Esophagus (tissue), 2 donors: ENCODE data around the gene FHIP2A. TPM values are rescaled to one million over a fixed set of nuclear protein-coding genes. Genes with fewer than 3 reads are reported as not detected.
"Not testable (repeated sequence)": the region's sequence is repeated elsewhere in the genome, so short reads cannot be mapped to it uniquely, and the experiment has no call there.

Experiments
- H3K27ac ChIP-seq, 2 donors: one replicate each; pipeline ENCODE4 v1.5.1; 2013; ENCODE audit warnings: low read depth in 2 of 2, mild to moderate bottlenecking in 2 of 2, inconsistent platforms in 1 of 2, low read length in 1 of 2, moderate library complexity in 1 of 2
- H3K27me3 ChIP-seq, 2 donors: one replicate each; pipeline ENCODE4 v1.6.1; 2013; ENCODE audit warnings: low read length in 2 of 2, control low read depth in 1 of 2, mild to moderate bottlenecking in 1 of 2; ENCODE audit not compliant: insufficient read depth in 2 of 2, control insufficient read depth in 1 of 2
- H3K36me3 ChIP-seq, 2 donors: one replicate each; pipeline ENCODE4 v1.6.1; 2013; ENCODE audit warnings: low read length in 1 of 2; ENCODE audit not compliant: control insufficient read depth in 2 of 2, insufficient read depth in 2 of 2
- H3K4me1 ChIP-seq, 2 donors: one replicate each; pipeline ENCODE4 v1.6.1; 2013; ENCODE audit warnings: low read length in 1 of 2; ENCODE audit not compliant: control insufficient read depth in 2 of 2, insufficient read depth in 2 of 2
- H3K4me3 ChIP-seq, 2 donors: one replicate each; pipeline ENCODE4 v1.5.1; 2013; ENCODE audit warnings: low read length in 2 of 2, mild to moderate bottlenecking in 2 of 2, low read depth in 1 of 2, moderate library complexity in 1 of 2
- H3K9me3 ChIP-seq, 2 donors: one replicate each; pipeline ENCODE4 v1.6.1; 2013; ENCODE audit warnings: mild to moderate bottlenecking in 2 of 2, low read depth in 1 of 2, low read length in 1 of 2, moderate library complexity in 1 of 2; ENCODE audit not compliant: control insufficient read depth in 2 of 2, insufficient read depth in 1 of 2
- WGBS, 2 donors: extraction: QIAGEN DNeasy Blood & Tissue Kit; methylation state at CpG; one replicate each; pipeline ENCODE4 v1.1.7; 2013; 5-methylcytosine and 5-hydroxymethylcytosine counted together
- polyA plus RNA-seq, 2 donors: library from polyadenylated mRNA; stranded (reverse); fragments of 200-250 nt; gene quantifications; one replicate each; pipeline ENCODE4 v1.2.3, GENCODE V29; 2013
- donor health status: healthy with polysubstance abuse.
- donor health status: Bipolar disorder and iron deficiency.

FHIP2A gene
- polyA plus RNA-seq, 2 donors = 3.1 to 3.2 TPM

GRCh38 chr10:114829160-114829909 lies 7.8 kb downstream of the FHIP2A start:
- H3K27me3 ChIP-seq = no peaks in the 10 kb centered on the region
- WGBS, 2 donors = 75 to 81% methylated on average over 4 of the region's 4 CpGs
- H3K4me3 ChIP-seq = no peak overlapping the region
- H3K27ac ChIP-seq = no peak overlapping the region
- H3K36me3 ChIP-seq = no peaks in the 10 kb centered on the region
- H3K9me3 ChIP-seq = no peaks in the 10 kb centered on the region
- H3K4me1 ChIP-seq = no peaks in the 10 kb centered on the region

DNA sequence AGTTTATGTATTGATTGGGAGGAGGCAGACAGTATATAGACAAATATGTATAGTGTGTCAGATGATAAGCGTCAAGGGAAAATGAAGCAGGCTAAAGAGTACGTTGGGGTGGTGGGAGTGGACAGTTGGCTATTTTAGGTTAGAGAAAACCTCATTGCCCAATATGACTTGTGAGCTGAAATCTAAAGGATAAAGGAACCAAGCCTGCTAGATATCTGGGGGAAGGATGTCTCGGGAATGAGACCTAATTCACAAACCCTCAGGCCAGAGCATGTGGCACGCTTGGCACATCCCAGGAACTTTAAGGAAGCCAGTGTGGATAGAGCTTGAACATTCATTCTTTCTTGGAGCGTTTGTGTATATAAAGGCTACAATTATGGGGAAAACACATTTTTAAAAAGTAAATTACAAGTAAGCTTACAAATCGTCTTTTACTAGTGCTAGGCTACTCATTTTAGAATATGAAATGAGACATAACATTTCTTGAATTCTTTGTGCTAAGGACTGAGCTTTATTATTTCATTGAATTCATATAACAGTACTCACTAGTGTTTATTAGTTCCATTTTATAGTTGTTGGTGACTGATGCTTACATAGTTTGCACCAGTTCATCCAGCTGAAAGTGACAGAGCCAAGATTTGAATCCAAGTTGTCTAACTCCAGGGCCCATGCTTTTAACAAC lies 9.7 kb downstream of the FHIP2A start:
- H3K4me1 ChIP-seq = no peaks in the 10 kb centered on the region
- H3K4me3 ChIP-seq = no peak overlapping the region
- 79 to 84% methylated on average over 6 of the region's 6 CpGs for WGBS, 2 donors
- H3K27me3 ChIP-seq = no peaks in the 10 kb centered on the region
- H3K36me3 ChIP-seq = no peaks in the 10 kb centered on the region
- H3K9me3 ChIP-seq = no peaks in the 10 kb centered on the region
- no peak overlapping the region for H3K27ac ChIP-seq

GRCh38 chr10:114837690-114838089 lies 16.1 kb downstream of the FHIP2A start:
- Histone ChIP-seq H3K4me1 (no peaks in the 10 kb centered on the region), H3K9me3 (no peaks in the 10 kb centered on the region), H3K36me3 (peaks cover 2 to 4% of the 10 kb centered on the region in 2 donors), H3K4me3 (no peak overlapping the region), H3K27ac (no peak overlapping the region), H3K27me3 (no peaks in the 10 kb centered on the region)
- WGBS, 2 donors = 93 to 97% methylated on average over 3 of the region's 3 CpGs

DNA sequence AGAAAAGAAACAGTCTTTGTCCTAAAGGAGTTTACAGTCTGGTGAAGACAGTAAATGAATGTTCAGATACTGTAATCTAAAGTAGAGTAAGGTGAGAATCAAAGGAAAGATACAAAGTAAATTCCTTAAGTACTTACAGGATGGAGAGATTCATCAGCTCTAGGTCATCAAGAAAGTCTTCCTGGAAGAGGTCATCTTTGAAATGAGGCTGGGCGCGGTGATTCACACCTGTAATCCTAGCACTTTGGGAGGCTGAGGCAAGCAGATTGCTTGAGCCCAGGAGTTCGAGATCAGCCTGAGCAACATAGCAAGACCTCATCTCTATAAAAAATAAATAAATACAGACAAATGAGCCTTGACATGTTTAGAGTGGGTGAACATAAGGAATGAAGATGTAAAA lies 18.3 kb downstream of the FHIP2A start:
- no peak overlapping the region for H3K4me3 ChIP-seq
- H3K27me3 ChIP-seq = no peaks in the 10 kb centered on the region
- no peak overlapping the region for H3K27ac ChIP-seq
- H3K9me3 ChIP-seq = no peaks in the 10 kb centered on the region
- H3K4me1 ChIP-seq = no peaks in the 10 kb centered on the region
- 96 to 98% methylated on average over 3 of the region's 3 CpGs for WGBS, 2 donors
- H3K36me3 ChIP-seq = peaks cover 4 to 7% of the 10 kb centered on the region in 2 donors

DNA sequence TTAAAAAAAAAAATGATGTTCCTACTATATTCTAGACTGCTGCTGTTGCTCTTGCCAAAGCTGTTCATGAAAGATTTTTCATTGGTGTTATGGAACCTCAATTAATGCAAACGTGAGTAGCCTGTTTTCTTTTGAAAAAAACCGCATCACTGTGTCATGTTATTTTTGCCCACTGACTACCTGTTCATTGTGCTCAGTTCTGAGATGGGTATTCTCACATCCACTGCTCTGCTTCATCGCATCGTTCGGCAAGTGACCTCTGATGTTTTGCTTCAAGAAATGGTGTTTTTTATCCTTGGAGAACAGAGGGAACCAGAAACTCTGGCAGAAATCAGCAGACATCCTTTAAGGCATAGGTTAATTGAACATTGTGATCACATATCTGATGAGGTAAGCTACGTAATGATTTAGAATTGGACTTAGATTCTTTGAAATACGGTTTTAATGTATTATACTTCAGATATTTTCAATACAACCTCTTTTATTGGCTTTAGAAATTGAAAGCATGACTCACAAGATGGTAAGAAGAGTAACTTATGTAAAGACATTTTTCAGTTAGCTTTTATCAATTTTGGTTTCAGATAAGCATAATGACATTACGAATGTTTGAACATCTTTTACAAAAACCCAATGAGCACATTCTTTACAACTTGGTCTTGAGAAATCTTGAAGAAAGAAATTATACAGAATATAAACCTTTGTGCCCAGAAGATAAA lies 24.6 kb downstream of the FHIP2A start:
- H3K4me1 ChIP-seq = no peaks in the 10 kb centered on the region
- no peaks in the 10 kb centered on the region for H3K9me3 ChIP-seq
- H3K27me3 ChIP-seq = no peaks in the 10 kb centered on the region
- 85 to 92% methylated on average over 8 of the region's 8 CpGs for WGBS, 2 donors
- H3K36me3 ChIP-seq = peaks cover 2 to 14% of the 10 kb centered on the region in 2 donors
- H3K4me3 ChIP-seq = no peak overlapping the region
- no peak overlapping the region for H3K27ac ChIP-seq

GRCh38 chr10:114847517-114847916 lies 25.9 kb downstream of the FHIP2A start:
- H3K9me3 ChIP-seq, H3K4me1 ChIP-seq, H3K4me3 ChIP-seq, H3K27me3 ChIP-seq, H3K27ac ChIP-seq: not testable (repeated sequence)
- H3K36me3 ChIP-seq = peaks cover 2 to 14% of the 10 kb centered on the region in 2 donors
- WGBS, 2 donors = 91 to 93% methylated on average over 10 of the region's 10 CpGs

DNA sequence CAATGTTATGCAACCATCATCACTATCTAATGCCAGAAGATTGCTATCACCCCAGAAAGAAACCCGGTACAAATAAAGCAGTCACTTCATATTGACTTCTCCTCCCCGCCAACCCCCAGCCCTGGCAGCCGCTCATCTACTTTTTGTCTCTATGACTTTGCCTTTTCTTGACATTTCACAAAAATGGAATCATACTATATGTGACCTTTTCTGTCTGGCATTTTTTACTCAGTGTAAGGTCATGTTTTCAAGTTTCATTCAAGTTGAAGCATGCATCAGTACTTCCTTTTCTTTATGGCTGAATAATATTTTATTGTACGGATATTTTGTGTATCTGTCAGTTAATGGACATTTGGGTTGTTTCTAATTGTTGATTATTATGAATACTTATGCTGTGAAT lies 28.1 kb downstream of the FHIP2A start:
- WGBS, 2 donors = 94 to 95% methylated on average over 4 of the region's 4 CpGs
- H3K36me3 ChIP-seq = peaks cover 2 to 10% of the 10 kb centered on the region in 2 donors
- H3K27me3 ChIP-seq = no peaks in the 10 kb centered on the region

DNA sequence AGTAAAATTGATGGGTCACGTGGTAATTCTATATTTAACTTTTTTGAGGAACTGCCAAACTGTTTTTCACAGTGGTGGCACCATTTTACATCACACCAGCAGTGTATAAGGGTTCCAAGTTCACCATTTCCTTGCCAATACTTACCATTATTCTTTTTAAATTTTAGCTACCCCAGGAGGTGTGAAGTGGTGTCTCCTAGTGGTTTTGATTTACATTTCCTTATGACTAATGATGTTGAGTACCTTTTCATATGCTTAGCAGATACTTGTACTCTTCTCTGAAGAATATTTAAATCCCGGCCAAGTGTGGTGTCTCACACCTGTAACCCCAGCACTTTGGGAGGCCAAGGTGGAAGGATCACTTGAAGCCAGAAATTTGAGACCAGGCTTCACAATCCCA lies 28.5 kb downstream of the FHIP2A start:
- Histone ChIP-seq H3K36me3 (peaks cover 2 to 8% of the 10 kb centered on the region in 2 donors), H3K4me3 (no peak overlapping the region), H3K27me3 (no peaks in the 10 kb centered on the region), H3K4me1 (no peaks in the 10 kb centered on the region), H3K9me3 (no peaks in the 10 kb centered on the region), H3K27ac (no peak overlapping the region)
- 66 to 92% methylated on average over 2 of the region's 2 CpGs for WGBS, 2 donors

More for the DNA sequence above, 28.1 kb downstream of the FHIP2A start:
- Histone ChIP-seq H3K9me3 (no peaks in the 10 kb centered on the region), H3K4me1 (no peaks in the 10 kb centered on the region), H3K27ac (no peak overlapping the region), H3K4me3 (no peak overlapping the region)

GRCh38 chr10:114851336-114851735 lies 29.8 kb downstream of the FHIP2A start:
- H3K27me3 ChIP-seq = no peaks in the 10 kb centered on the region
- no peaks in the 10 kb centered on the region for H3K9me3 ChIP-seq
- H3K4me3 ChIP-seq = no peak overlapping the region
- H3K27ac ChIP-seq = no peak overlapping the region
- H3K4me1 ChIP-seq = no peaks in the 10 kb centered on the region
- 90 to 96% methylated on average over 2 of the region's 2 CpGs for WGBS, 2 donors
- peaks cover 2 to 6% of the 10 kb centered on the region in 2 donors for H3K36me3 ChIP-seq
